ENCODE data around the gene ZMYND8.

DNA sequence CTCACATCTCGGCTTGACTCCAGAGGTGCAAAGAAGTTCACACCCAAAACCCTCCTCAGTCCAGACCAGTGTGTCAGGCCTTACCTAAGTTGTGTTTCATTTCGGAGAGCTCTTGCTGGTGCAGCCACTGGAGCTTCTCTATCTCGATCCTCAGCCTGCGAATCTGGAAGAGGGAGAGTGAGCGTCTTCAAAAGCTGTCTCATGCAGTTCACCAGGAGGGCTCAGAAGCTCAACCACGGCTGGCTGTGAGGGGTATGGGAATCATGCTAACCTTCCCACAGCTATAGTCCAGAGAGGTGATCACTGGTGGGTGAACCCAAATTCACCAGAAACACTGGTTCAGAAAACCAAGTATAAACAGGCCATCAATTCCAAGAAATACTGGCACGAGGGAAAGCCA lies 129.4 kb downstream of the ZMYND8 start:
- TF ChIP-seq, protein P1, sequence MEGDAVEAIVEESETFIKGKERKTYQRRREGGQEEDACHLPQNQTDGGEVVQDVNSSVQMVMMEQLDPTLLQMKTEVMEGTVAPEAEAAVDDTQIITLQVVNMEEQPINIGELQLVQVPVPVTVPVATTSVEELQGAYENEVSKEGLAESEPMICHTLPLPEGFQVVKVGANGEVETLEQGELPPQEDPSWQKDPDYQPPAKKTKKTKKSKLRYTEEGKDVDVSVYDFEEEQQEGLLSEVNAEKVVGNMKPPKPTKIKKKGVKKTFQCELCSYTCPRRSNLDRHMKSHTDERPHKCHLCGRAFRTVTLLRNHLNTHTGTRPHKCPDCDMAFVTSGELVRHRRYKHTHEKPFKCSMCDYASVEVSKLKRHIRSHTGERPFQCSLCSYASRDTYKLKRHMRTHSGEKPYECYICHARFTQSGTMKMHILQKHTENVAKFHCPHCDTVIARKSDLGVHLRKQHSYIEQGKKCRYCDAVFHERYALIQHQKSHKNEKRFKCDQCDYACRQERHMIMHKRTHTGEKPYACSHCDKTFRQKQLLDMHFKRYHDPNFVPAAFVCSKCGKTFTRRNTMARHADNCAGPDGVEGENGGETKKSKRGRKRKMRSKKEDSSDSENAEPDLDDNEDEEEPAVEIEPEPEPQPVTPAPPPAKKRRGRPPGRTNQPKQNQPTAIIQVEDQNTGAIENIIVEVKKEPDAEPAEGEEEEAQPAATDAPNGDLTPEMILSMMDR (IDR thresholded peaks at IDR 0.05), result no peak
- TF ChIP-seq POLR2A (IDR thresholded peaks at IDR 0.05), result no peak
